NT2/D1 (cell line): Measurements from ENCODE around the gene KSR1.

ENCODE experiments used
- SUZ12 ChIP-seq: IDR thresholded peaks from 2 replicates; pipeline ENCODE4 v1.6.1; 2011; ENCODE audit not compliant: insufficient read length, insufficient read depth; ENCODE audit errors: extremely low read depth
- ZNF274 ChIP-seq: IDR thresholded peaks from 2 replicates; pipeline ENCODE4 v1.6.1; 2011; ENCODE audit warnings: mild to moderate bottlenecking, low read depth, low read length

DNA sequence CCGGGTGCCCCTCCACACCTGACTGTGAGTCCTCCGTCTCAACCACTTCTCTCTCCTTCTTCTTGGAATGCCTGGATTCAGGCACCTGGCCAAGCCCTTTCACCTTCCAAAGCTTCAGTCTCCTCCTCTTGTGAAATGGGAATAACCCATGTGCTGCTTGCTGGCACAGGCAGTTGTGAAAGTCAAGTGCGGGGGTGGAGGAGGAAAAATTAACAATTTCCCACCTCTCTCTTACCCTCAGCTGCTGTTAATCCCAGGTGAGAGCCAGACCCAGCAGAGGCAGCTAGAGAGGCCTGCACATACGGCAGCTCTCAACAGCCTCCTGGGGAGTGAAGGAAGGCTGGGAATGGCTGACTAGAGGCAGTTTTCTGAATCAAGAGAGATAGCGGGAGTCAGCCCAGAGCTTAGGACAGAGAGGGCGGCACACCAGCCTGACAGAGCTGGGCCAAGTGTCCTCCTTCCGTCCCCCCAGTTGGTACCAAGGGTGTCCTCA, 96.8 kb downstream of the KSR1 start:
- TF ChIP-seq SUZ12 (no peak), ZNF274 (no peak)
